ENCODE results near the gene CALY.
A peak's percentile ranks its signal among the peaks of the same experiment; 100 is the strongest.

GRCh38 chr10:133379152-133379800 lies 42.6 kb upstream of the CALY start, which contains the start of gene PAOX:
- TF ChIP-seq CEBPB (IDR thresholded peaks at IDR 0.05): no peak
- TF ChIP-seq REST (IDR thresholded peaks at IDR 0.05; ENCODE audit: low read depth): no peak
- no peak for TF ChIP-seq ZBTB7A (IDR thresholded peaks at IDR 0.05; ENCODE audit: low read depth)
- TF ChIP-seq EP300 (IDR thresholded peaks at IDR 0.05; ENCODE audit: borderline replicate concordance): no peak
- TF ChIP-seq TAF1 (IDR thresholded peaks at IDR 0.05; ENCODE audit: low read depth): peak; percentile 50; the same call in 1 of the 2 replicates
- TF ChIP-seq YY1 (IDR thresholded peaks at IDR 0.05; ENCODE audit: low read depth): no peak
